ENCODE results near the gene MVB12B. TPM values are rescaled to one million over a fixed set of nuclear protein-coding genes. Genes with fewer than 3 reads are reported as not detected.

Gene MVB12B
- total and polyA plus RNA-seq, 2 of the 8 experiments (the other 6 are each of a cell fraction or from before 2014, with no cell fraction given): 2.6 to 5.0 TPM

GRCh38 chr9:126468141-126468825, 141.7 kb downstream of the MVB12B start:
- POLR2A ChIA-PET (ENCODE audit: partially characterized antibody): no interaction called here
- H3K79me1 ChIP-seq (ENCODE audit: low read depth, low read length): no peaks in the 10 kb centered on the region
- CTCF ChIA-PET (ENCODE audit: partially characterized antibody): interaction anchor here (1.0 to 1.2 kb wide), 2 partner anchors 8 to 106 kb away, joined by 3 to 4 read pairs; no protein-coding TSS in a partner anchor

More at GRCh38 chr9:126468141-126468825, 141.7 kb downstream of the MVB12B start:
- no peak overlapping the region for H3K14ac ChIP-seq (ENCODE audit: insufficient read length)
- no peak overlapping the region for H4K91ac ChIP-seq (replicated peaks; ENCODE audit: insufficient read length, low read length)
- no peak for DNase-seq (ENCODE audit: low read depth in 1 of 2, low spot score in 2 of 2)
- H2BK12ac ChIP-seq (ENCODE audit: low read depth, low read length): no peak overlapping the region
- no peak overlapping the region for H3K18ac ChIP-seq (ENCODE audit: extremely low read depth, low read length)
- no peak overlapping the region for H4K5ac ChIP-seq (ENCODE audit: insufficient read length, low read depth, low read length)
- no peak for FAIRE-seq
- no peak overlapping the region for H3K4me3 ChIP-seq (ENCODE audit: extremely low read depth in 1 of 4, insufficient read depth in 2 of 4, low read depth in 3 of 4, low read length in 4 of 4)
- no peak overlapping the region for H3K27ac ChIP-seq (ENCODE audit: low read depth, low read length)
- H3K36me3 ChIP-seq (ENCODE audit: control insufficient read depth in 2 of 4, insufficient read depth in 4 of 4, low read length in 3 of 4): no peaks in the 10 kb centered on the region
- no peak overlapping the region for H2BK5ac ChIP-seq (ENCODE audit: low read depth, low read length)
- no peak overlapping the region for H3K9ac ChIP-seq (replicated peaks in 1 of 4; ENCODE audit: extremely low read depth in 1 of 4, low read depth in 3 of 4, low read length in 3 of 4)
- H2BK15ac ChIP-seq (ENCODE audit: low read length): no peak overlapping the region
- WGBS, 2 experiments (ENCODE audit: extremely low coverage in 1 of 2, insufficient coverage in 1 of 2, insufficient read length in 1 of 2, insufficient replicate concordance in 2 of 2, low coverage in 1 of 2, low lambda C conversion rate in 2 of 2, missing lambda C conversion rate in 1 of 2): 93% methylated on average over 14 of the region's 14 CpGs; no CpG with 5 or more reads in 1 of the 2 experiments
- H3K4me2 ChIP-seq (ENCODE audit: insufficient read depth in 1 of 2, low read depth in 2 of 2, low read length in 2 of 2): no peak overlapping the region
- H4K8ac ChIP-seq (ENCODE audit: extremely low read depth, insufficient read depth, low read length): no peak overlapping the region
- H3K23me2 ChIP-seq (ENCODE audit: low read depth, low read length): peaks cover 2% of the 10 kb centered on the region; the same call in 1 of the 2 replicates
- H3K56ac ChIP-seq (replicated peaks; ENCODE audit: insufficient read length, low read depth, low read length): no peak overlapping the region
- no peaks in the 10 kb centered on the region for H3K79me2 ChIP-seq (ENCODE audit: control insufficient read depth in 1 of 2, insufficient read depth in 2 of 2, low read length in 2 of 2)
- no peaks in the 10 kb centered on the region for H3K27me3 ChIP-seq (replicated peaks in 1 of 4; ENCODE audit: control insufficient read depth in 3 of 4, extremely low read depth in 1 of 4, insufficient read depth in 3 of 4, low read length in 3 of 4)
- H3K4ac ChIP-seq (replicated peaks; ENCODE audit: insufficient read length, low read depth, low read length): no peak overlapping the region
- H3K4me1 ChIP-seq (replicated peaks in 1 of 4; ENCODE audit: control insufficient read depth in 3 of 4, insufficient read depth in 4 of 4, low read length in 3 of 4): peaks cover 0 to 13% (median 1%) of the 10 kb centered on the region in 4 experiments; a peak in 3 of 7 replicates
- no peak overlapping the region for H3K23ac ChIP-seq (ENCODE audit: insufficient read length)
- H3K9me3 ChIP-seq (ENCODE audit: insufficient read depth in 2 of 2, low read depth in 1 of 2, low read length in 1 of 2): no peaks in the 10 kb centered on the region
- no peak overlapping the region for H2BK20ac ChIP-seq (ENCODE audit: low read length)
- no peaks in the 10 kb centered on the region for H4K20me1 ChIP-seq (replicated peaks in 1 of 2; ENCODE audit: control insufficient read depth in 1 of 2, insufficient read depth in 2 of 2, low read length in 2 of 2)
- no peak overlapping the region for H2AFZ ChIP-seq (ENCODE audit: low read length)
- no peak overlapping the region for H2AK5ac ChIP-seq (ENCODE audit: low read depth, low read length)
- no peak overlapping the region for H2BK120ac ChIP-seq (replicated peaks; ENCODE audit: low read depth, low read length)
